GM12875 (cell line): Measurements from ENCODE around the gene SUCLG2.
A peak's percentile ranks its signal among the peaks of the same experiment; 100 is the strongest.

Source experiments
- H3K4me3 ChIP-seq: one replicate; pipeline ENCODE4 v1.5.1; 2011; ENCODE audit warnings: low read depth, low read length, control low read depth
- CTCF ChIP-seq: IDR thresholded peaks from 2 replicates; pipeline ENCODE4 v1.5.1; 2011; ENCODE audit warnings: low read depth, mild to moderate bottlenecking, control low read depth, inconsistent platforms, low read length, moderate library complexity, borderline replicate concordance; ENCODE audit not compliant: insufficient read depth

The SUCLG2 gene

GRCh38 chr3:67521053-67521646, 133.3 kb downstream of the SUCLG2 start:
- TF ChIP-seq CTCF, result no peak
- peak overlapping the region; percentile 46 for H3K4me3 ChIP-seq

GRCh38 chr3:67518236-67518635, 136.2 kb downstream of the SUCLG2 start:
- H3K4me3 ChIP-seq, result no peak overlapping the region
- no peak for TF ChIP-seq CTCF

GRCh38 chr3:67517781-67518180, 136.6 kb downstream of the SUCLG2 start:
- H3K4me3 ChIP-seq, result no peak overlapping the region
- no peak for TF ChIP-seq CTCF

- TF ChIP-seq CTCF, result no peak
- no peak overlapping the region for H3K4me3 ChIP-seq
Observed at GRCh38 chr3:67516496-67516895, 137.9 kb downstream of the SUCLG2 start.

- TF ChIP-seq CTCF, result no peak
- no peak overlapping the region for H3K4me3 ChIP-seq
Observed at GRCh38 chr3:67515778-67516177, 138.6 kb downstream of the SUCLG2 start.

GRCh38 chr3:67509471-67510075, 144.8 kb downstream of the SUCLG2 start:
- H3K4me3 ChIP-seq, result no peak overlapping the region
- no peak for TF ChIP-seq CTCF

- TF ChIP-seq CTCF, result no peak
- no peak overlapping the region for H3K4me3 ChIP-seq
Observed at GRCh38 chr3:67507584-67507983, 146.8 kb downstream of the SUCLG2 start.
